GM08714 (cell line): ENCODE results near the gene FIGNL1.

Experiments
- H3K4me3 ChIP-seq: fragments of 200-500 bp; sonication (Bioruptor generic); 2 replicates; pipeline ENCODE4 v1.5.1; 2014; ENCODE audit warnings: mild to moderate bottlenecking, low read length, inconsistent platforms
- ZNF274 ChIP-seq: IDR thresholded peaks from 2 replicates; pipeline ENCODE4 v1.6.1; 2012; ENCODE audit warnings: mild to moderate bottlenecking, low read depth, low read length

The FIGNL1 gene

GRCh38 chr7:50400114-50400513, 50.0 kb downstream of the FIGNL1 start:
- TF ChIP-seq ZNF274: no peak
- H3K4me3 ChIP-seq: no peak overlapping the region

- no peak for TF ChIP-seq ZNF274
- H3K4me3 ChIP-seq: no peak overlapping the region
Observed at GRCh38 chr7:50399635-50400034, 50.5 kb downstream of the FIGNL1 start.

- no peak for TF ChIP-seq ZNF274
- H3K4me3 ChIP-seq: no peak overlapping the region
Observed at GRCh38 chr7:50399206-50399605, 50.9 kb downstream of the FIGNL1 start.

GRCh38 chr7:50397971-50398324, 52.2 kb downstream of the FIGNL1 start:
- no peak for TF ChIP-seq ZNF274
- H3K4me3 ChIP-seq: no peak overlapping the region

- TF ChIP-seq ZNF274: no peak
- H3K4me3 ChIP-seq: no peak overlapping the region
Observed at GRCh38 chr7:50397320-50397970, 52.7 kb downstream of the FIGNL1 start.

DNA sequence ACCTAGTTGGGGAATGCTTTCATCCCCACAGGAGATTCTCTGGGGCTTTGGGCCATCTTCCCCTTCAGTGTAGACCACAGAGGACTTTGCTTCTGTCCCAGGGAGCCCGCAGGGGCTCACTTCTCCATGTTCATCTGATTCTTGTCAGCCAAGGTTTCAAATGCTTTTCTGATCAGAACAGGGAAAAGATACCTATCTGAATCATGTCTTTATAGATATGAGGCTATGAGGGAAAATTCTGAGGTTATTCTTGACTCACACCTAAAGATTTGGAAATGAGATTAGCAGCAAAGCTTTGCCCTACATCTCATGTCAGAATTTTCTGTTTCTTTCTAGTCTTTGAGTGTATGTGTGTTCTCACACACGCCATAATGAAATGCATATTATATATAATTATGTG, 53.3 kb downstream of the FIGNL1 start:
- TF ChIP-seq ZNF274: no peak
- H3K4me3 ChIP-seq: no peak overlapping the region

- TF ChIP-seq ZNF274: no peak
Observed at GRCh38 chr7:50394315-50394714, 55.8 kb downstream of the FIGNL1 start.

More at GRCh38 chr7:50394315-50394714, 55.8 kb downstream of the FIGNL1 start:
- no peak overlapping the region for H3K4me3 ChIP-seq
